Liver (tissue), 3 donors: ENCODE data around the gene ZGPAT.

ENCODE experiments used
- ATF3 ChIP-seq: IDR thresholded peaks from 2 replicates; pipeline ENCODE4 v1.6.1; 2016; ENCODE audit warnings: antibody characterized with exemption
- CTCF ChIP-seq: fragments of 150-350 bp; IDR thresholded peaks from 2 replicates; pipeline ENCODE4 v1.5.1; 2017; ENCODE audit warnings: improper control_type of control experiment, low read depth, low read length; ENCODE audit not compliant: missing input control
- MAX ChIP-seq: IDR thresholded peaks from 2 replicates; pipeline ENCODE4 v1.6.1; 2016; ENCODE audit warnings: antibody characterized with exemption
- NR2F2 ChIP-seq: IDR thresholded peaks from 2 replicates; pipeline ENCODE4 v1.6.1; 2016; ENCODE audit warnings: antibody characterized with exemption
- RAD21 ChIP-seq, 2 donors: IDR thresholded peaks; 2 replicates each; pipeline ENCODE4 v1.6.1; 2016; ENCODE audit warnings: antibody characterized with exemption in 2 of 2, mild to moderate bottlenecking in 2 of 2
- REST ChIP-seq: IDR thresholded peaks from 2 replicates; pipeline ENCODE4 v1.6.1; 2016; ENCODE audit warnings: antibody characterized with exemption, mild to moderate bottlenecking
- RXRA ChIP-seq, 2 donors: IDR thresholded peaks; 2 replicates each; pipeline ENCODE4 v1.6.1; 2017 to 2018; ENCODE audit warnings: antibody characterized with exemption in 2 of 2, mild to moderate bottlenecking in 1 of 2
- SP1 ChIP-seq: IDR thresholded peaks from 2 replicates; pipeline ENCODE4 v1.6.1; 2018; ENCODE audit warnings: antibody characterized with exemption, mild to moderate bottlenecking
- YY1 ChIP-seq: IDR thresholded peaks from 2 replicates; pipeline ENCODE4 v1.6.1; 2016; ENCODE audit warnings: antibody characterized with exemption, mild to moderate bottlenecking
- ZBTB33 ChIP-seq: IDR thresholded peaks from 2 replicates; pipeline ENCODE4 v1.6.1; 2016; ENCODE audit warnings: antibody characterized with exemption
- donor health status: healthy.
- donor health status: healthy.

GRCh38 chr20:63686492-63687321 lies 21.1 kb upstream of the ZGPAT start:
- no peak for TF ChIP-seq CTCF
- TF ChIP-seq SP1, result peak; percentile 69
- TF ChIP-seq REST, result peak; percentile 62
- TF ChIP-seq ZBTB33, result no peak
- TF ChIP-seq RAD21 (IDR thresholded peaks at IDR 0.05), result peak in 1 of 2 donors; percentile 8
- TF ChIP-seq YY1, result no peak
- peak; percentile 84 for TF ChIP-seq NR2F2
- peak; percentile 81 to 85 for TF ChIP-seq RXRA (IDR thresholded peaks at IDR 0.05)
- no peak for TF ChIP-seq MAX
- TF ChIP-seq ATF3, result no peak
